ENCODE measurements around the gene ERBB4.
"Not testable (repeated sequence)": the region's sequence is repeated elsewhere in the genome, so short reads cannot be mapped to it uniquely, and the experiment has no call there.

Gene ERBB4

GRCh38 chr2:212528106-212528856 lies 10.3 kb downstream of the ERBB4 start:
- DNase-seq (ENCODE audit: low read depth) = no peak

GRCh38 chr2:212526059-212526458 lies 12.5 kb downstream of the ERBB4 start:
- DNase-seq (ENCODE audit: low read depth) = no peak

GRCh38 chr2:212523756-212524155 lies 14.8 kb downstream of the ERBB4 start:
- no peak for DNase-seq (ENCODE audit: low read depth)

GRCh38 chr2:212520340-212520739 lies 18.3 kb downstream of the ERBB4 start:
- DNase-seq (ENCODE audit: low read depth) = no peak

- DNase-seq (ENCODE audit: low read depth) = no peak
These were observed 20.9 kb downstream of the ERBB4 start for GRCh38 chr2:212517693-212518092.

GRCh38 chr2:212505586-212505985 lies 33.0 kb downstream of the ERBB4 start:
- peak; percentile 4 for DNase-seq (ENCODE audit: low read depth)

GRCh38 chr2:212495046-212495445 lies 43.6 kb downstream of the ERBB4 start:
- no peak for DNase-seq (ENCODE audit: low read depth)

- DNase-seq (ENCODE audit: low read depth) = no peak
These were observed 44.1 kb downstream of the ERBB4 start for GRCh38 chr2:212494418-212495020.

GRCh38 chr2:212489719-212490346 lies 48.8 kb downstream of the ERBB4 start:
- no peak for DNase-seq (ENCODE audit: low read depth)

- no peak for DNase-seq (ENCODE audit: low read depth)
These were observed 50.0 kb downstream of the ERBB4 start for GRCh38 chr2:212488611-212489010.

- peak; percentile 5 for DNase-seq (ENCODE audit: low read depth)
These were observed 54.0 kb downstream of the ERBB4 start for GRCh38 chr2:212484563-212485080.

- DNase-seq (ENCODE audit: low read depth) = no peak
These were observed 58.2 kb downstream of the ERBB4 start for GRCh38 chr2:212480447-212480846.

- no peak for DNase-seq (ENCODE audit: low read depth)
These were observed 61.0 kb downstream of the ERBB4 start for GRCh38 chr2:212477571-212477970.

GRCh38 chr2:212473211-212473610 lies 65.4 kb downstream of the ERBB4 start:
- DNase-seq (ENCODE audit: low read depth) = no peak

- not testable (repeated sequence) for DNase-seq (ENCODE audit: low read depth)
These were observed 71.1 kb downstream of the ERBB4 start for GRCh38 chr2:212467551-212467950.

GRCh38 chr2:212465456-212465855 lies 73.1 kb downstream of the ERBB4 start:
- no peak for DNase-seq (ENCODE audit: low read depth)

GRCh38 chr2:212461708-212462107 lies 76.9 kb downstream of the ERBB4 start:
- not testable (repeated sequence) for DNase-seq (ENCODE audit: low read depth)

- DNase-seq (ENCODE audit: low read depth) = no peak
These were observed 84.5 kb downstream of the ERBB4 start for GRCh38 chr2:212454149-212454548.

GRCh38 chr2:212451786-212452231 lies 86.8 kb downstream of the ERBB4 start:
- DNase-seq (ENCODE audit: low read depth) = peak; percentile 77

GRCh38 chr2:212448698-212449097 lies 89.9 kb downstream of the ERBB4 start:
- DNase-seq (ENCODE audit: low read depth) = peak; percentile 4

- no peak for DNase-seq (ENCODE audit: low read depth)
These were observed 96.8 kb downstream of the ERBB4 start for GRCh38 chr2:212441821-212442220.

- no peak for DNase-seq (ENCODE audit: low read depth)
These were observed 97.5 kb downstream of the ERBB4 start for GRCh38 chr2:212441141-212441540.

Measured in iris pigment epithelial cell (primary cell).